ENCODE results near the gene C19orf73.

The C19orf73 gene

GRCh38 chr19:49109051-49109450, 9.9 kb downstream of the C19orf73 start:
- Histone ChIP-seq H3K27ac (no peak overlapping the region), H3K4me3 (ENCODE audit: low read depth, low read length) (no peak overlapping the region), H3K27me3 (ENCODE audit: insufficient read depth, low read depth, severe bottlenecking) (no peaks in the 10 kb centered on the region), H3K9me3 (ENCODE audit: severe bottlenecking) (no peaks in the 10 kb centered on the region), H3K36me3 (peaks cover 62% of the 10 kb centered on the region)
- no peak for DNase-seq
- no peak for TF ChIP-seq CTCF (IDR thresholded peaks at IDR 0.05; ENCODE audit: low read depth, low read length)

GRCh38 chr19:49107625-49108459, 11.1 kb downstream of the C19orf73 start:
- no peaks in the 10 kb centered on the region for H3K9me3 ChIP-seq (ENCODE audit: severe bottlenecking)
- no peak overlapping the region for H3K27ac ChIP-seq
- TF ChIP-seq CTCF (IDR thresholded peaks at IDR 0.05; ENCODE audit: low read depth, low read length), result no peak
- no peak overlapping the region for H3K4me3 ChIP-seq (ENCODE audit: low read depth, low read length)
- no peak for DNase-seq
- peaks cover 73% of the 10 kb centered on the region for H3K36me3 ChIP-seq
- H3K27me3 ChIP-seq (ENCODE audit: insufficient read depth, low read depth, severe bottlenecking), result no peaks in the 10 kb centered on the region

GRCh38 chr19:49106648-49107135, 12.3 kb downstream of the C19orf73 start:
- Histone ChIP-seq H3K27ac (peak overlapping the region; percentile 42), H3K4me3 (ENCODE audit: low read depth, low read length) (no peak overlapping the region), H3K36me3 (peaks cover 82% of the 10 kb centered on the region), H3K9me3 (ENCODE audit: severe bottlenecking) (no peaks in the 10 kb centered on the region), H3K27me3 (ENCODE audit: insufficient read depth, low read depth, severe bottlenecking) (no peaks in the 10 kb centered on the region)
- peak; percentile 80 for TF ChIP-seq CTCF (IDR thresholded peaks at IDR 0.05; ENCODE audit: low read depth, low read length)
- peak; percentile 76 for DNase-seq

- H3K27me3 ChIP-seq (ENCODE audit: insufficient read depth, low read depth, severe bottlenecking), result no peaks in the 10 kb centered on the region
- no peaks in the 10 kb centered on the region for H3K9me3 ChIP-seq (ENCODE audit: severe bottlenecking)
- peaks cover 88% of the 10 kb centered on the region for H3K36me3 ChIP-seq
- no peak overlapping the region for H3K4me3 ChIP-seq (ENCODE audit: low read depth, low read length)
- TF ChIP-seq CTCF (IDR thresholded peaks at IDR 0.05; ENCODE audit: low read depth, low read length), result no peak
- peak; percentile 76 for DNase-seq
- H3K27ac ChIP-seq, result peak overlapping the region; percentile 58
Observed at GRCh38 chr19:49104229-49104864, 14.6 kb downstream of the C19orf73 start.

GRCh38 chr19:49103331-49104085, 15.4 kb downstream of the C19orf73 start:
- no peaks in the 10 kb centered on the region for H3K9me3 ChIP-seq (ENCODE audit: severe bottlenecking)
- no peaks in the 10 kb centered on the region for H3K27me3 ChIP-seq (ENCODE audit: insufficient read depth, low read depth, severe bottlenecking)
- peak overlapping the region; percentile 58 for H3K27ac ChIP-seq
- H3K4me3 ChIP-seq (ENCODE audit: low read depth, low read length), result no peak overlapping the region
- DNase-seq, result no peak
- TF ChIP-seq CTCF (IDR thresholded peaks at IDR 0.05; ENCODE audit: low read depth, low read length), result no peak
- peaks cover 88% of the 10 kb centered on the region for H3K36me3 ChIP-seq
